ENCODE results near the gene EIF1AD.
"Not testable (repeated sequence)": the region's sequence is repeated elsewhere in the genome, so short reads cannot be mapped to it uniquely, and the experiment has no call there.

Gene EIF1AD

GRCh38 chr11:66036334-66036710, 34.4 kb upstream of the EIF1AD start:
- H3K9ac ChIP-seq, result no peak overlapping the region
- no peaks in the 10 kb centered on the region for H3K79me2 ChIP-seq
- no peak overlapping the region for H2AFZ ChIP-seq
- H3K4me3 ChIP-seq (ENCODE audit: low read depth, low read length), result no peak overlapping the region
- no peaks in the 10 kb centered on the region for H3K27me3 ChIP-seq (ENCODE audit: control insufficient read depth, insufficient read depth, low read length)
- no peak overlapping the region for H3K4me2 ChIP-seq (ENCODE audit: low read length)
- H3K27ac ChIP-seq, result no peak overlapping the region
- TF ChIP-seq CTCF (IDR thresholded peaks at IDR 0.05), result no peak
- no peaks in the 10 kb centered on the region for H3K9me3 ChIP-seq (ENCODE audit: control insufficient read depth, low read length)
- no peaks in the 10 kb centered on the region for H3K4me1 ChIP-seq
- no peaks in the 10 kb centered on the region for H3K36me3 ChIP-seq (ENCODE audit: control insufficient read depth, insufficient read depth, low read length)

GRCh38 chr11:66035653-66036333, 33.8 kb upstream of the EIF1AD start:
- no peaks in the 10 kb centered on the region for H3K9me3 ChIP-seq (ENCODE audit: control insufficient read depth, low read length)
- no peak overlapping the region for H3K27ac ChIP-seq
- H3K9ac ChIP-seq, result no peak overlapping the region
- TF ChIP-seq CTCF (IDR thresholded peaks at IDR 0.05), result no peak
- no peak overlapping the region for H3K4me3 ChIP-seq (ENCODE audit: low read depth, low read length)
- H3K36me3 ChIP-seq (ENCODE audit: control insufficient read depth, insufficient read depth, low read length), result no peaks in the 10 kb centered on the region
- no peak overlapping the region for H3K4me2 ChIP-seq (ENCODE audit: low read length)
- no peaks in the 10 kb centered on the region for H3K4me1 ChIP-seq
- H3K79me2 ChIP-seq, result no peaks in the 10 kb centered on the region
- no peaks in the 10 kb centered on the region for H3K27me3 ChIP-seq (ENCODE audit: control insufficient read depth, insufficient read depth, low read length)
- peak overlapping the region; percentile 38 for H2AFZ ChIP-seq

GRCh38 chr11:66032957-66033735, 31.2 kb upstream of the EIF1AD start:
- no peaks in the 10 kb centered on the region for H3K79me2 ChIP-seq
- H3K9ac ChIP-seq, result no peak overlapping the region
- no peak overlapping the region for H3K4me2 ChIP-seq (ENCODE audit: low read length)
- H3K4me1 ChIP-seq, result no peaks in the 10 kb centered on the region
- no peaks in the 10 kb centered on the region for H3K9me3 ChIP-seq (ENCODE audit: control insufficient read depth, low read length)
- no peak overlapping the region for H3K27ac ChIP-seq
- no peaks in the 10 kb centered on the region for H3K36me3 ChIP-seq (ENCODE audit: control insufficient read depth, insufficient read depth, low read length)
- no peaks in the 10 kb centered on the region for H3K27me3 ChIP-seq (ENCODE audit: control insufficient read depth, insufficient read depth, low read length)
- H2AFZ ChIP-seq, result no peak overlapping the region
- no peak for TF ChIP-seq CTCF (IDR thresholded peaks at IDR 0.05)
- no peak overlapping the region for H3K4me3 ChIP-seq (ENCODE audit: low read depth, low read length)

- Histone ChIP-seq H3K27ac (no peak within 1 kb of the TSS), H2AFZ (no peak within 1 kb of the TSS), H3K27me3 (ENCODE audit: control insufficient read depth, insufficient read depth, low read length) (no peaks in the 10 kb centered on the region), H3K4me2 (ENCODE audit: low read length) (no peak within 1 kb of the TSS), H3K4me1 (peaks cover 2% of the 10 kb centered on the region), H3K36me3 (ENCODE audit: control insufficient read depth, insufficient read depth, low read length) (no peaks in the 10 kb centered on the region), H3K9me3 (ENCODE audit: control insufficient read depth, low read length) (no peaks in the 10 kb centered on the region), H3K9ac (no peak within 1 kb of the TSS), H3K4me3 (ENCODE audit: low read depth, low read length) (no peak within 1 kb of the TSS), H3K79me2 (no peaks in the 10 kb centered on the region)
- TF ChIP-seq CTCF (IDR thresholded peaks at IDR 0.05), result no peak
Measured at GRCh38 chr11:66026017-66026529, 24.1 kb upstream of the EIF1AD start, which contains the start of gene CATSPER1. Gene CATSPER1, minus strand, starts transcription at chr11:66026479. Its CDS starts 100 bp downstream, at chr11:66026379.

GRCh38 chr11:66023186-66023440, 21.2 kb upstream of the EIF1AD start:
- H3K27ac ChIP-seq, result not testable (repeated sequence)

More at GRCh38 chr11:66023186-66023440, 21.2 kb upstream of the EIF1AD start:
- H2AFZ ChIP-seq; H3K4me1 ChIP-seq; H3K4me3 ChIP-seq (ENCODE audit: low read depth, low read length); H3K9ac ChIP-seq; H3K9me3 ChIP-seq (ENCODE audit: control insufficient read depth, low read length); H3K27me3 ChIP-seq (ENCODE audit: control insufficient read depth, insufficient read depth, low read length); H3K79me2 ChIP-seq; H3K4me2 ChIP-seq (ENCODE audit: low read length); H3K36me3 ChIP-seq (ENCODE audit: control insufficient read depth, insufficient read depth, low read length): not testable (repeated sequence)
